Cerebellar nuclear complex (tissue), 1 donor: Measurements from ENCODE around the gene LAMA5.

Source experiments
- DNase-seq, 2 experiments: peaks; one replicate each; lab custom pipeline; 2025; lab: John Stamatoyannopoulos, UW

LAMA5 gene

GRCh38 chr20:62360854-62361798 lies 6.0 kb downstream of the LAMA5 start:
- DNase-seq = no peak

DNA sequence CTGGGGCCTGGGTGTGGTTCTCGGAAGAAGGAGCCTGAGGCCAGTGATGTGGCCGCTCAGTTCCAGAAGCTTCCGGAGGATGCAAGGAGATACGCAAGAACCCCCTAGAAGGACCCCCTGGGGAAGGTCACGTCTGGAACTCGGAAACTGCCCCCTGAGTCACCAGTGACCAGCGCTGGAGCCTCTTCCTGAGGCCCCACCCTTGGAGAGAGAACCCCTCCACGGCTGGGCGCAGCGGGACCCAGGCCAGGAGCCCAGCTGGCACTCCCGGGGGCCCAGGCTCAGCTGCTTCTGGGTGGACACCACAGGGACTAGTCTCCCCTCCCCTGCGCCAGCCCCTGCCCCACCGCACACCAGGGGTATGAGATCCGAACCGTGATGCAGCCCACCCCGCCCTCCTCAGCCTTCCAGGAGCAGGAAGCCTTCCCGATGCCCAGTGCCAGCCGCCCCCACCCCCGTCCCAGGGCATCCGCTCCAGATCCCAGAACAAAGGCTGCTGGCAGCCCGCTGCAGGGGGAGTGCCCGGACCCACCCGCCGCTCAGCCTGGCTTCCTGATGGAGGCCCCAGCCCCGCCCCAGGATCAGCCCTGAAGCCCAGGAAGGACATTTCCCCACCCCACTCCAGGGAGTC lies 7.5 kb downstream of the LAMA5 start:
- DNase-seq = no peak

- DNase-seq = no peak
Measured at GRCh38 chr20:62359043-62359490, 8.0 kb downstream of the LAMA5 start.

DNA sequence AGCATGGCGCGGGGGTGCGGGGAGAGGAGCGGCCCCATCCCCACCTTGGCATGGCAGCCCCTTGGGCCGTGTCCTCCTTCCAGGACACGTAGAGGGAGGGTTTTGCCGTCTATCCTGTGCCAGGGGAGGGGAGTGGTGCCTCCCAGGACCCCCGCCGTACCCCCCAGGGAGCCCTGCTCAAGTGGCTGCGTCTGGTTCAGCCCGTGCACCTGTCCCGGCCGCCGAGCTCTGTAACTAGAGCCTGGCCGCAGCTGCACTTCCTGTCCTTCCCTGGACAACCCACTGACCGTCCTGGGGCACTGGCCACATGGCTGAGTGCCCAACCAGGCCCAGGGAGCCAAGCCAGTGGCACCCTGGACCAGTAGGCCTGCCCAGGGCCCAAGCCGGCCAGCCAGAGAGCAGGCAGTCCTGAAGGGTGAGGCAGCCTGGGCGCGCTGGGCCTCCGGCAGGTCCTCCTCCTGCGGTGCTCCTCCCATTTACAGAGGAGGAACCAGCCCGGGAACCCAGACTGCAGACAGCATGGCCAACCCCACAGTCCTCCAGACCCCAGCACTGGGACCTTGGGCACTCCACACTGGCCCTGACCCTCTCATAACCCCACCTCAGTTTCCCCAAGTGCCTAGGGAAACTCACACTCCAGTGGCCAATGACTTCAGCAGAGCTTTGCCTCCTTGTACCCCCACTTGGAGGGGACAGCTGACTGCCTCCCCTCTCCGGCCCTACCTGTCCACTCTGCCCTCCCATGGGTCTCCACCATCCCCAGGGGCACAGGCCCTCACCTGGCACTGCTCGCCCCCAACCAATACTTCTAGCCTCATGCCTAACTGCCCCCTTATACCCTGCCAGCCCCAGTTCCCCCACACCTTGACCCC lies 8.7 kb downstream of the LAMA5 start:
- DNase-seq = no peak

DNA sequence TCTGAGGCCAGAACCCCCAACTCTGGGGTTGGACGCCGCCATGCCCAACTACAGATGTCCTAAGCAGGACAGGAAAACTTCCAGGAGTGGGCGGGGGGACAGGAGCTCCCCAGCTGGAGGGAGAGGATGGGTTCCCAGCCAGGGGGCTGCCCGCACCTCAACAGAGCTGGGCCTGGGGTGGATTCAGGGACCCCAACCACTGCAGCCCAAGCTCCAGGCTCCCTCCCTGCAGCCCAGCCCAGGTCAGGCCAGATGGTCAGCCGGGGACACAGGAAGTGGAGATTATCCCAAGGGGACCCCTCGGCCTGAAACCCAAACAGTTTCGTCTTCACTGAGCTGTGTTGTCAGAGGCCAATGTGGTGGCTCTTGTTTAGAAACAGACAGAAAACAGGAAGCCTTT lies 9.4 kb downstream of the LAMA5 start:
- DNase-seq = no peak

DNA sequence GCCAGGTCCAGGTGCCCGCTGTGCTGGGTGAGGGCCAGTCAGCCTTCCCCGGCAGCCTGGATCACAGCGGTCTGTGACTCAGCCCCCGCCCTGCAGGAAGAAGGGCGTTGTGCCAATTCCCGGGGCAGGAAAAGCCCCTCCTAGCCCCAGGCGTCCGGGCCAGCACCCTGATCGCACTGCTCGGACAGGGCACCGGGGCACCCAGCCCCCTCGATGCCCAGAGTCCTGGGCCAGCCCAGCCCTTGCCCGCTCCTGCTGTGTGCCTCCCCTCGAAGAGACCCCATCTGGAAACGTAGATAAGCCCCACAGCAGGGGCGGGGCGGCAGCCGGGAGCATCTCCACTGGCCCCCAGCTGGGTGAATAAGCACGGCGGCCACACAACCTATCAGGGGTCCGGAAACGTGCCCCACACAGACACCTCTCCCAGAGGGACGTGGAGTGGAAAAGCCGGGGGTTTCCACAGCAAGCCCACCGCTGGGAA lies 9.9 kb downstream of the LAMA5 start:
- DNase-seq = no peak

DNA sequence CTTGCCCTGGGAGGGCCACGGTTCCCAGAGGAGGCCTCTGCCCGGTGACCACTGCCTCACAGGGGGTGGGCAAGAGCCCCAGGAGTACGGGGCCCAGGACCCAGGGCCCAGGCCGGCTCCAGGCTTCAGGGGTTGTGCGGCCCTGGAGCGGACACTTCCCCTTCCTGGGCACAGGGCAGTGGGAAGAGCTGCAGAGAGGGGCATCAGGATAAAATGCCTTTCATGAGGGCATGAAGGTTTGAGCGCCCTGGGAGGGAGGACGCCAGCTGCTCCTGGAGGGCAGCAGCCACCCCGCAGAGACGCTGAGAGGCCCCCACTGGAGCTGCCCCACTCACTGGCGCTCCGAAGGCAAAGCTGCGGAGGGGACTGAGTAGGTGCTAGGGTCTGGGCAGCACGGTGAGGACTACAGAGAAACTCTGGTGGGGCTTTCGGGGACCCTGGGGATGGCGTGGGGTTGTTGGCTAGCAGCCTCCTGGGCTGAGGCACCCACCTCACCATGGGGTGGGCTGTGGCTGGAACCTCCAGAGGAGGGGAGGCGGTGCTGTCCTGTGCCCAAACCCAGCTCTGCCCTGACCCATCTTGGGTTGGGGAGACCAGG lies 10.4 kb downstream of the LAMA5 start:
- no peak for DNase-seq

GRCh38 chr20:62355878-62356588 lies 11.1 kb downstream of the LAMA5 start:
- DNase-seq = no peak

- DNase-seq = no peak
Measured at GRCh38 chr20:62355516-62355877, 11.6 kb downstream of the LAMA5 start.

DNA sequence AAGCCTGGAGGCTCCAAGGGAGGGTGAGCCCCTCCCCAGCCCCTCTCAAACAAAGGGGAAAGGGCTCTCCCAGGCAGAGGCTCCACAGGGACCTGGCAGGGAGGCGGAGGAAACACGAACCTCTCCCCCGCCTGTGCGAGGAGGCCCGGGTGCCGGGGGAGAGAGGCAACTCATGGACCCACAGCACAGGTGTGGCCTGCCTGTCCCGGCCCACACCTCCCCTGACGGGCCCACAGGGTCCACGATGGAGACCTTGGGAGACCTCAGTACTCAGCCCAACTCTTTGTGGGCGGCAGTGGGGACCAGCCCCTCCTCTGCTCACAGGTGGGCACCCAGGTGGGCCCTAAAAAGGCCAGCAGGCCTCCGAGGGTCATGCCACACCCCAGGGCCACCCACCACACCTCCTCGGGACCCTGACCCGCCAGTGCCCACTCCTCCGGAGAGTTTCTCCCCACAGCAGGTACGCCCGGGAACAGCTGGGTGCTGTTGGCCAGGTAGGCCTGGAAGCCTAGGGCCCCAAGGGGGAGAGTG lies 12.2 kb downstream of the LAMA5 start:
- DNase-seq = no peak

DNA sequence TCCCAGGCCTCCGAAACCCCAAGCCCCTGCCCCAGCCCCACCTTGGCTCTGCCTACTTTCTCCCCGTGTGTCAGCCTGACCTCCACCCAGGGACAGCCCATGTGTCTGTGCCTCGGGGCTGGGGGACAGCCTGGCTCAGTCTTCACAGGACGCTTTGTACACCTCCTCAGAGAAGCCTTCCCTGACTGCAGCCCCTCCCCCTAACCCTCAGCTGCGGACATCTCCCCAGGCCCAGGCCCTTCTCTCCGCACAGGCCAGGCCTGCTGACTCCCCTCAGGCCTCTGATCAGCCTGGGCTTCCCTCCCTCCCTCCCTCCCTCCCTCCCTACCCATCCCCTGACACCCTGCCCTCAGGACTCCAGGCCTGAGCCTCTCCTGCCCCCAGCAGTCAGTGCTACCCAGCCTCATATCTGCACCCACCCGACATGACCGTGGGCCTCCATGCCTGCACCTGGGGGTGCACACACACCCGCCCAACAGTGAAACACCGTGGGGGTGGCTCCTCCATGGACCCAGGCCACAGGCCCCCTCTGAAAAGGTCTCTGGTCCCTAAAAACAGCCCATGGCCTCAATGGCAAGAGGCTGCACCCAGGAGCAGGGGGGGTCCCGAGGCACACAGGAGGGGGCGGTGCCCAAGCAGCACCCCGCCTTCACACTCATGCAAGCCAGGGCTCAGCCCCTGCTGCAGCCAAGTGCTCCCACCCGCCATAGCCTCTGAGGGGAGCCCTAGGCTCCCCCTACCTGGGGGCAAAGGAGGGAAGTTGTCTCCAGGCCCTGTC lies 12.9 kb downstream of the LAMA5 start:
- no peak for DNase-seq

DNA sequence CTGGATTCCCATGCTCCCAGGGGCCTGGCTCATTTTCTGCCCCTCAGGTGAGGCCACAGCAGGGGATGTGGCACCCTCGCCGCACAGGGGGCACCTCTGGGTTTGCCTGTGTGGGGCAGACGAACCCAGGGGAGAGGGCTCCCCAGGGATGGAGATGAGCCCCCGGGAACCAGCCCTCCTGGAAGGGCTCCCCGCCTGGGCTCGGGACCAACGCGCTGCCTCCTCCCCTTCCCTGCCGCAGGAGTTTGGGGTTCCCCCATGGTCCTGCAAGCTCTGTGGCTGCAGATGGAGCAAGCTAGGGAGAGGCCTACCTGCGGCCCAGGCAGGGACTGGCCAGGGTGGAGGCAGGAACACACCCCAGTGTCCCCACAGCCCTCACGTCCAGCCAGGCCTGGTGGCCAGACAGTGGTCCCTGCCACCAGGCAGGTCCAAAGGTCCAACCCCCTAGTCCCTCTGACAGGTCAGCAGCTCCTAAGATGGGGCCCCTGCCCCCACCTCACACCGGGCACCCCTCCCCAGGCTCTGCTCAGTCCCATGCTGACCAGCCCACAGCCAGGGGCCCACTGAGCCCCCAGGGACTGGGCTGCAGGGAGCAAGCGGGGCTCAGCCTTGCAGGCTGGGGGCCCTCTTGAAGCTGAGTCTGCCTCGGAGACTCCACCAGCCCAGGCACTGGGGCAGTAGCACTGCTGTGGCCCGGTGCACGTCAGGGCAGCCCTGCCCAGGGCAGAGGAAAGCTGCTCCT lies 13.7 kb downstream of the LAMA5 start:
- no peak for DNase-seq

GRCh38 chr20:62352402-62353288 lies 14.5 kb downstream of the LAMA5 start:
- DNase-seq = peak; percentile 82 to 97

- DNase-seq = no peak
Measured at GRCh38 chr20:62351469-62352401, 15.4 kb downstream of the LAMA5 start.

- no peak for DNase-seq
Measured at GRCh38 chr20:62350629-62351422, 16.3 kb downstream of the LAMA5 start.

- no peak for DNase-seq
Measured at GRCh38 chr20:62350098-62350628, 16.9 kb downstream of the LAMA5 start.
